Stimulated activated naive CD8-positive, alpha-beta T cell treated with anti-CD3 and anti-CD28 coated beads, Interleukin-15, Interleukin-2, amounts not matched to agents 100 ng/mL and 50 ng/mL, for 24 hours (primary cell): ENCODE measurements around the gene BRF1.
"Not testable (repeated sequence)": the region's sequence is repeated elsewhere in the genome, so short reads cannot be mapped to it uniquely, and the experiment has no call there.

Source experiments
- H3K27ac Mint-ChIP-seq: one replicate; pipeline ENCODE4 v1.8.0; 2021; ENCODE audit warnings: mild to moderate bottlenecking, mixed read lengths
- H3K27me3 Mint-ChIP-seq: one replicate; pipeline ENCODE4 v1.8.0; 2021; ENCODE audit warnings: mixed read lengths
- H3K36me3 Mint-ChIP-seq: one replicate; pipeline ENCODE4 v1.8.0; 2021; ENCODE audit warnings: low read depth, mixed read lengths
- H3K4me1 Mint-ChIP-seq: one replicate; pipeline ENCODE4 v1.8.0; 2021; ENCODE audit warnings: low read depth, mixed read lengths
- H3K4me3 Mint-ChIP-seq: one replicate; pipeline ENCODE4 v1.8.0; 2021; ENCODE audit warnings: mild to moderate bottlenecking, mixed read lengths
- H3K9me3 Mint-ChIP-seq: one replicate; pipeline ENCODE4 v1.8.0; 2021; ENCODE audit warnings: mixed read lengths

The BRF1 gene

DNA sequence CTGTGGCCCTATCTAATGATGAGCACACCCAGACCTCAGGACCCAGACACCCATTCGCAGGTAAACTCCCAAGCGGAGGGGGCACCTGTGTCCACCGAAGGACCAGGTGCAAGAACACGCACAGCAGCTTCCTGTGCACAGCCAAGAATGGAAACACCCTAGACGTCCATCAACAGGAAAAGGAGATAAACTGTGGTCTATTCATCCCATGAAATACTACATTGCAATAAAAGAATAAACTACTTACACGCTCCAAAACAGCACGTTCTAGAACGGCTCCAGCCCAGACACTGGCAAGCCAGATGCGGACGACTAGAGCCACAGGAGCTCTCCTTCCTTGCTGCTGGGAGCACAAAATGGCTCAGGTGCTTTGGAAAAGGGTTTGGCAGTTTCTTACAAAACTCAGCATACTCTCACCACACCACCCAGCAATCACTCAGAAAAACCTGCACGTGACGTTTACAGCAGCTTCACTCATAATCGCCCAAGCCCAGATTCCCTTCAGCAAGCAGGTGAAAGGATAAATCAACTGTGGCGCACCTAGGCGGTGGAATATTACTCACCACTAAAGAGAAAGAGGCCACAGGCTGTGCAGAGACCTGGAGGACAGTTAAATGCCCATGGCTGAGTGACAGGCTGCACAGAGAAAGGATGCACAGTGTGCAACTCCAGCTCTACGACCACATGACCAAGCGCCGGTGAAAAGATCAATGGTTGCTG lies 21.0 kb downstream of the BRF1 start:
- H3K36me3 Mint-ChIP-seq, result peaks cover 4% of the 10 kb centered on the region
- no peaks in the 10 kb centered on the region for H3K27me3 Mint-ChIP-seq
- no peak overlapping the region for H3K27ac Mint-ChIP-seq
- no peaks in the 10 kb centered on the region for H3K9me3 Mint-ChIP-seq
- H3K4me3 Mint-ChIP-seq, result no peak overlapping the region
- H3K4me1 Mint-ChIP-seq, result peaks cover 24% of the 10 kb centered on the region

DNA sequence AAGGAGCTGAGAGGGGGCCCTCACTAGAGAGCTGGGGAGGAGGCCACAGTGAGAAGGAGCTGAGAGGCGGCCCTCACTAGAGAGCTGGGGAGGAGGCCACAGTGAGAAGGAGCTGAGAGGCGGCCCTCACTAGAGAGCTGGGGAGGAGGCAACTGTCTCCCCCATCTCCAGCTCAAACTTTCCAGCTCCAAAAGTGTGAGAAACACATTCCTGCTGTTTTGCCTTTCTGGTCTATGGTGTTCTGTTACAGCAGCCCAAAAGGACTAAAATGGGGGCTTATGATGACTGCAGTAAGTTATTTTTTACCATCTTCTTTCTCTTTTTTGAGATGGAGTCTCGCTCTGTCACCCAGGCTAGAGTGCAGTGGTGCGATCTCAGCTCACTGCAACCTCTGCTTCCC lies 23.4 kb downstream of the BRF1 start:
- not testable (repeated sequence) for H3K36me3 Mint-ChIP-seq, H3K4me3 Mint-ChIP-seq, H3K4me1 Mint-ChIP-seq, H3K27ac Mint-ChIP-seq, H3K9me3 Mint-ChIP-seq, H3K27me3 Mint-ChIP-seq

DNA sequence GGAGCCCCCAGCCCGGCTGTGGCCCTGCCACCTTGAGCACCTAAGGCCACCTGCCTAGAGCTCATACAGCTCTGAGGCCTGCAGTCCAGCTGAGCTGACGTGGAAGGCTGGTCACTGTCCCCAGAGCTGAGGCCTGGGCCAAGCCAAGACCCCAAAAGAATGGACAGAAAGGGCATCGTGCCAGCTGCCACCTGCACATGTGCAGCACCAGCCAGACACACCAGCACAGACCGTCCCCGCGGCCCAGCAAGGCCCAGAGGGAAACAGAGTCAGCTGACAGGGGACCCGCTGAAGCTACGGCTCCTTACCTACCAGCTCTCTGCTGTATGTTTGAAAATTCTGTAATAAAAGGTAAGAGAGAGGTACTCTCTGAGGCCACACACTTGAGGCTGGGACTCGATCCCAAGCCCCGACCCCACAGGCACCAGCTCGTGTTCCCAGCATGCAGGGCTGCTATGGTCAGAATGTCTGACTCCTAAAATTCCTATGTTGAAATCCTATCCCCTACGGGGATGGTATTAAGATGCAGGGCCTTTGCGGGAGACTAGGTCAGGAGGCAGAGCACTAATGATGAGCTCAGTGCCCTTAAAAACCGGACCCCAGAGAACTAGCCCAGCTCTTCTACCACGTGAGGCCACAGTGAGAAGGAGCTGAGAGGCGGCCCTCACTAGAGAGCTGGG lies 25.4 kb downstream of the BRF1 start:
- Mint-ChIP-seq H3K36me3 (no peaks in the 10 kb centered on the region), H3K4me3 (no peak overlapping the region), H3K27ac (no peak overlapping the region), H3K4me1 (no peaks in the 10 kb centered on the region), H3K9me3 (no peaks in the 10 kb centered on the region), H3K27me3 (no peaks in the 10 kb centered on the region)

DNA sequence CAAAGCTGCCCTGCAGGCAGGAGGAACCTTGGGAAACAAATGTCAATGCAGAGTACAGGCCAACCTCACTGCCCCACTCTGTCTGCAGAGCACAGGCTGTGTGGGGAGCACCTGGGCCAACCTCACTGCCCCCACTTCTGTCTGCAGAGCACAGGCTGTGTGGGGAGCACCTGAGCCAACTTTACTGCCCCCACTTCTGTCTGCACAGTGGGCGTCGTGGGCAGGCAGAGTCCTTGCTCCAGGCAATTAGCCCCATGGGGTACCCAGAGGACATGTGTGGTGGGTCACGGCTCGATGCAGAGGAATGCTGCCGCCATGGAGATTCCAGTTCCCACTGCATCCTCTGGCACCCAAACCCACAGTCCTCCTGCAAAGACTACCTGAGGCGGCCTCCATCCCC lies 26.2 kb downstream of the BRF1 start:
- H3K9me3 Mint-ChIP-seq, result no peaks in the 10 kb centered on the region

DNA sequence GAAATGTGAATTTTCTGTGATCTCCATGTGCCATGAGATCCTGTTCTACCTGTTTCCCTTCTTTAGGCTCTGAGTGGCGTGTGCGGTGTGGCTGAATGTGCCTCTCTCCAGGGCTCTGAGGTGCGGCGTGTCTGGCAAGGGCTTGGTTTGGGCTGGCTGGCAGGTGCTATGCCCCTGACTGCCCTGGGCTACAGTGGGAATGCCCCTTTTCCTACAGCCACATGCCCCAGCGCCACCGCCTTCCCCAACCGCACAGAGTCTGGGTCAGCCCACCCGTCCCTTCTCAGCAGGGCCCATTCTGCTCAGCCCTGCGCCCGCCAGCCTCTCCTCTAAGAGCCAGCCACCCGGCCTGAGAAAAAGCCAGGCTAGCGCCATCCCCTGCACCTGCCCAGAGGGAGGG lies 27.7 kb downstream of the BRF1 start:
- no peaks in the 10 kb centered on the region for H3K36me3 Mint-ChIP-seq
- no peak overlapping the region for H3K27ac Mint-ChIP-seq
- H3K27me3 Mint-ChIP-seq, result no peaks in the 10 kb centered on the region
- no peaks in the 10 kb centered on the region for H3K9me3 Mint-ChIP-seq
- no peak overlapping the region for H3K4me3 Mint-ChIP-seq
- no peaks in the 10 kb centered on the region for H3K4me1 Mint-ChIP-seq

More for the DNA sequence above, 26.2 kb downstream of the BRF1 start:
- Mint-ChIP-seq H3K36me3 (no peaks in the 10 kb centered on the region), H3K4me1 (no peaks in the 10 kb centered on the region), H3K4me3 (no peak overlapping the region), H3K27me3 (no peaks in the 10 kb centered on the region), H3K27ac (no peak overlapping the region)

DNA sequence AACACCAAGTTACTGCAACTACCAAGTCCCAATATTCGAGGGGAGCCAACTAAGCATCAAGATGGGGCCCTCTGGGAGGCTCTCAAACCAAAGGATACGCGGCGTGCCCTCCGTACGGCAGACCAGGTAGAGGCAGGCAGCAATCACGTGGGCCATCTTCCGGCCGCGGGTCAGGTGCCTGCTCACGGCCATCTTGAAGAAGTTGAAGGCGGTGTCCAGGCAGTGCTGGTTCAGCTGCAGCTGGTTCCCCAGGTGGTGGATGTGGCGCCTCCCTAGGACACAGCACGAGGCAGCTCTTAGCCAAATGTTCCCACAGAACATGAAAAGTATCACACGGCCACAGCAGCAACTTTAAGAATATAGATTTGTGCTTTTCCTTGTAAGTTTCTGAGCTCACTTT lies 28.2 kb downstream of the BRF1 start:
- no peaks in the 10 kb centered on the region for H3K4me1 Mint-ChIP-seq
- no peaks in the 10 kb centered on the region for H3K9me3 Mint-ChIP-seq
- no peak overlapping the region for H3K4me3 Mint-ChIP-seq
- H3K27me3 Mint-ChIP-seq, result no peaks in the 10 kb centered on the region
- no peaks in the 10 kb centered on the region for H3K36me3 Mint-ChIP-seq
- H3K27ac Mint-ChIP-seq, result no peak overlapping the region

DNA sequence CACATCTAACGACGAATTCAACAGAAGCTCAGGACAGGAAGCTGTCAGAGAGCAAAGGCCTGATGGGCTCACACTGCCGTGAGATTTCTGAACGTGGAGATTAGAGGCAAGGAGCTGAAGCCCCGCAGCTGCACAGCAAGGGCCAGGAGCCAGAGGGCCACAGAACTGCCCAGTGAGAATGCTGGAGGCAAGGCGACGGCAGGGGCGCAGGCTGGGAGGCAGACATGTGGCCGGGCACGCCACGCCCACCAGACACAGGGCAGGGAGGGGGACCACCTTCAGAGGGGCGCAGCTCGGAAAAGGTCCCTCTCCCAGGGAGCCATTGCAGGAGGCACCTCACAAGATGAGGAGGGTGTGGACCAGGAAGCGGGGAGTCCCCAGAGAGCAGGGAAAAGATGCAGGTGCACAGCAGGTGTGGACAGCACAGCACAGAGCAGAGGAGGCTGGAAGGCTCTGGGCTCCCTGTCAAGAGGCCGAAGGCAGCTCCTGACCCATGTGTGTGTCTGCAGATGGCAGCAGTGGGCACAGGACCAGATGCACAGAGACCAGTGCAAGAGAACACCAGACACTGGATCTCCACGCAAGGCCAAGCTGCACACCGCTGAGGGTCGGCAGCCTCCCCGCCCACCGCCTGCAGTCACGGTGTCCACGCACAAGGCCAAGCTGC lies 29.4 kb downstream of the BRF1 start:
- Mint-ChIP-seq H3K4me1 (no peaks in the 10 kb centered on the region), H3K27me3 (no peaks in the 10 kb centered on the region), H3K27ac (no peak overlapping the region), H3K36me3 (peaks cover 4% of the 10 kb centered on the region), H3K4me3 (no peak overlapping the region), H3K9me3 (no peaks in the 10 kb centered on the region)

DNA sequence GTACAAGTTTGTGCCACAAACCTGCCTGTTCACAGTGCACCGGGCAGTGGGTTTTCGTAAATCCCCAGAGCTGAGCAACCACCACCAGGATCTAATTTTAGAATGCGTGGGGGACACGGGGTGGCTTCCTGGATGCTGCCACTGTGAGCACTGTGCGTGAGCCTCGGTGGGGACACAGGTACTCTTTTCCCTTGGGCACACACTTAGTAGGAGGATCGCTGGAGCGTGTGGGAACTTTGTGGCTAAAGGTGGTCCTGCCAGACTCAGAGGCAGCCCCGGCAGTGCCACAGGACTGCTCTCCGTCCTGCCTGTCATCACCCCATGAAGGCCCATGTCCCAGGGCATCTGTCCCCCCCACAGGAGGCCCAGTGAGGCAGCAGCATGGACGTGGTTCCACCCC lies 31.4 kb downstream of the BRF1 start:
- H3K36me3 Mint-ChIP-seq, result peaks cover 8% of the 10 kb centered on the region
- no peaks in the 10 kb centered on the region for H3K27me3 Mint-ChIP-seq
- H3K9me3 Mint-ChIP-seq, result no peaks in the 10 kb centered on the region
- H3K4me3 Mint-ChIP-seq, result no peak overlapping the region
- no peak overlapping the region for H3K27ac Mint-ChIP-seq
- no peaks in the 10 kb centered on the region for H3K4me1 Mint-ChIP-seq

DNA sequence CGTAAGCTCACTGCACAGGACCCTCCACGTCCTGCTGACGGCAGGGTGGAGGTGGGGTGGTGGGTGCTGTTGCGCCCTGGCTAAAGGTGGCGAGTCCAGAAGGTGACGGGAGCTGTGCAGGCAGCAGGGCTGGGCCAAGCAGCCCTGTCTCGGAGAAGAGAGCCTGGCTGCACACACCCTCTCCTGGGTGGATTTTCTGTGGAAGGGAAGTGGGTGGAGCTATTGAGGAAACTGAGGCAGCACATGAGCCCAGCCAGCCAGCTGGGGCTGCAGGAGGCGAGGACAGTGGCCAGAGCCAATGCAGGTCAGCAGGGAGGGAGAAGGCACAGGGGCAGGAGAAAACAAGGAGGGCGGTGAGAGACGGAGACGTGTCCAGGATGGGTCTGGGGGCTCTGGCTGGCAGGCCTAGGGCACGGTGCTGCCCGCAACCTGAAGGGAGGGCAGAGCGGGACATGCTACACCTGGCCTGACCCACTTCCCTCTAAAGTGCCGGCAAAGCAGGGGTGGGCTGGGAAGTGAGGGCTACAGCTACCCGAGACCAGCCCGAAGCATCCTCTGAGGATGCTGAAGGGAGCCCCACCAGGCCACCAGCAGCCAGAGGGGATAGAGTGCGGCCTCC lies 32.0 kb downstream of the BRF1 start:
- no peaks in the 10 kb centered on the region for H3K9me3 Mint-ChIP-seq
- H3K27ac Mint-ChIP-seq, result no peak overlapping the region
- H3K4me3 Mint-ChIP-seq, result no peak overlapping the region
- no peaks in the 10 kb centered on the region for H3K4me1 Mint-ChIP-seq
- H3K36me3 Mint-ChIP-seq, result peaks cover 11% of the 10 kb centered on the region
- H3K27me3 Mint-ChIP-seq, result no peaks in the 10 kb centered on the region

DNA sequence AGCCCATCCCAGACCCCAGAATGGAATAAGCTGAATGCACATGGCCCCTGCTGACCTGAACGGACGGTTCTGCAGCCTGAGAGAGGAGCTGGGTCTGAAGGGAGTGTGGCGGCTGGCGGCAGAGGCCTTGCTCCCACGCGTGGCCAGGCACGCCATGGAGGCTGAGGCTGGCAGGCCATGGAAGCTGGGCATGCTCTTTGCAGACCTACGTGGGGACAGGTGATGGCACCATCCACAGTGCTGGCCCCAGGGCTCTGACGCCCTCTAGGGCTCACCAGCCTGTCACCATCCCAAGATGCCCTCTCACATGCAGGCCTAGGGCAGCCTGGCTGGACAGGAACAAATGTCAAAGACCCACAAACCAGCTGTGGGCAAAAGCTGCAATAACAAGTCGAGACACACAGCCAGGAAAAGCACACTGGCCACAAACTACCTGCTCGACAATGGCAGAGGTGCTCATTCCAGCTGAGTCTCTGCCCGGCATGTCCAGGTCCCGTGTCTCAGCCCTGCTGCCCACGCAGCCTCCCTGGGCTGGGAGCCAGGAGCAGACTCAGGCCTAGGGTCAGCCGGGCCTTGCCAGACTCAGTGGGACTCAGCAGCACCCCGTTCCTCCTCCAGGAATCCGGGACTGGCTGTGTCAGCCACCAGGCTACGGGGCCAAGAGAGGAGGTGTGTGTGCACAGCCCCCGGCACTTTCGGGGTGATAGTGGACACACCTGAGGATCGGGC lies 32.8 kb downstream of the BRF1 start:
- no peaks in the 10 kb centered on the region for H3K4me1 Mint-ChIP-seq

DNA sequence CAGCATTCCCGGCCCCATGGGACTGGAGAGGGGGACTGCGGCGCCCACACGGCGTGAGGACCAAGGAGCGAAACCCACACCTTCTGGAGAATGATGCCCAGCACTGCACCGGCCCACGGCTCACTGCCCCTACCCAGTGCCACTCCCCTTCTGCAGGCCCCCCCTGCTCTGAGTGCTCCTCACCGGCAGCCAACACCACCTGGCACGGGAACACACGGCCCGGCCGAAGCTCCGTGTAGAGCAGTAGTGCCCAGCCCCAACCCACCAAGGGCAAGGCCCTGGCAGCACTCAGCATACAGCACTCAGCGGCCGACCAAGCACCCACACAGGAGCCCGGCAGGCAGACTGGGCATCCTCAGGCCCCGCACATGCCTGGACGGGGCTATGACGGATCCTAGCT lies 39.0 kb downstream of the BRF1 start:
- Mint-ChIP-seq H3K9me3 (no peaks in the 10 kb centered on the region), H3K4me3 (no peak overlapping the region), H3K36me3 (peaks cover 10% of the 10 kb centered on the region), H3K4me1 (no peaks in the 10 kb centered on the region), H3K27me3 (no peaks in the 10 kb centered on the region), H3K27ac (no peak overlapping the region)

More for the DNA sequence above, 32.8 kb downstream of the BRF1 start:
- H3K4me3 Mint-ChIP-seq, result no peak overlapping the region
- H3K27ac Mint-ChIP-seq, result no peak overlapping the region
- no peaks in the 10 kb centered on the region for H3K9me3 Mint-ChIP-seq
- H3K36me3 Mint-ChIP-seq, result peaks cover 13% of the 10 kb centered on the region
- no peaks in the 10 kb centered on the region for H3K27me3 Mint-ChIP-seq

DNA sequence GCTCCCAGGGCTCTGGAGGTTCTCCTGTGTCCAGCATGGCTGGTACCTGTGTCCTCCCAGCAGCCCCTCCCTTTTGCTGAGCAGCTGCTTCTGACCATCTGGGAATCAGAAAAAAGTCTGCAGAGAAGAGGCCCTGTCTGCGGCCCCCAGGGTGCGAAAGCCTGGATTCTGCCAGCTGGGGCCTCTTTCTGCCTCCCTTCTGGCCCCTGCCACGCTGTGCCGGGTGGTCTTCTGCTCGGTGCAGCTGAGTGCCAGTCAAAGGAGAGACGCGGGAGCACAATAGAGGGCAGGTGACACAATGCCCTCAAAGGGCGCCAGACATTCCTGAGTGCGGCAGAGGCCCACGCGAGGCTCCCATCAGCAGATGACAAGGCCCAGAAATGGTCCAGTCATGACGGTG lies 39.8 kb downstream of the BRF1 start:
- H3K27ac Mint-ChIP-seq, result no peak overlapping the region

DNA sequence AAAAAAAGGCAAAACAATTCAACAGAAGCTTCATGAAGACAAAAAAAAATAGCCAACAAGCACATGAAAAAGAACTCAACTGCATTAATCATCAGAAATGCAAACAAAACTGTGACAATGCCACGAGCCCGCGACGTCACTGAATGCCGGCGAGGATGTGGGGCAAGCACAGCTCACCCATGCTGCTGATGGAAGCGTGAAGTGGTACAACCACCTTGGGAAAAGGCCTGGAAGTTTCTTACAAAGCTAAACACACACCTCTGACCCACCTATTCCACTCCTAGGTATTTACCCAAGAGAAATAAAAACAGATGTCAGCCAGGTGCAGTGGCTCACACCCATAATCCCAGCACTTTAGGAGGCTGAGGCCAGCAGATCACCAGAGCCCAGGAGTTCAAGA lies 42.0 kb downstream of the BRF1 start:
- Mint-ChIP-seq H3K36me3 (peaks cover 2% of the 10 kb centered on the region), H3K9me3 (no peaks in the 10 kb centered on the region), H3K4me3 (no peak overlapping the region), H3K27ac (no peak overlapping the region), H3K27me3 (no peaks in the 10 kb centered on the region), H3K4me1 (no peaks in the 10 kb centered on the region)

More for the DNA sequence above, 39.8 kb downstream of the BRF1 start:
- H3K36me3 Mint-ChIP-seq, result peaks cover 9% of the 10 kb centered on the region
- no peak overlapping the region for H3K4me3 Mint-ChIP-seq
- no peaks in the 10 kb centered on the region for H3K27me3 Mint-ChIP-seq
- H3K9me3 Mint-ChIP-seq, result no peaks in the 10 kb centered on the region
- H3K4me1 Mint-ChIP-seq, result no peaks in the 10 kb centered on the region

DNA sequence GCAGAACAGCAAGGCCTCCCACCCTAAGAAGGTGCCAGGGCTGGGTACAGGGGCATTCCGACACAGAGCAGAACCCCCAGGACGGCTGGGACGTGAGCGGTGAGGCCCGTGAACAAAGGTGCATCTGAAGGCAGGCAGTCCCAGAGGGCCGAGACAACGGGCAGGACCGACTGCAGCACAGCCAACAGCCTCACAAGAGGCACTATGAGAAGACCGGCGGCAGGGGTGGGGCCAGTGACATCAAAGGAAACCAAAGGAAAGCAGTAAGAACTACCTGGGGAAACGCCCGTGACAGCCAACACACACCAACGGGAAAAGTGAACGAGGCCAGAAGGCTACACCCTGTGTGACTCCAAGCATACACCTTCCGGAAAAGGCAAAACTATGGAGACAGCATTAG lies 43.3 kb downstream of the BRF1 start:
- Mint-ChIP-seq H3K4me3 (no peak overlapping the region), H3K27ac (no peak overlapping the region), H3K27me3 (no peaks in the 10 kb centered on the region), H3K4me1 (no peaks in the 10 kb centered on the region), H3K36me3 (no peaks in the 10 kb centered on the region), H3K9me3 (no peaks in the 10 kb centered on the region)
